Loucy (cell line): ENCODE data around the gene INS.

Source experiments
- CTCF ChIP-seq: fragments of 200-600 bp; sonication (generic); conservative IDR thresholded peaks from 2 replicates; pipeline ENCODE4 v1.5.1; 2014; ENCODE audit warnings: mild to moderate bottlenecking, antibody characterized with exemption, low read length
- EZH2phosphoT487 ChIP-seq: fragments of 200-600 bp; IDR thresholded peaks from 2 replicates; pipeline ENCODE4 v1.6.1; 2018; ENCODE audit warnings: antibody characterized with exemption, mild to moderate bottlenecking, moderate library complexity, borderline replicate concordance

GRCh38 chr11:2175659-2176058 lies 14.7 kb upstream of the INS start:
- TF ChIP-seq EZH2phosphoT487 (no peak), CTCF (no peak)
